HG03432 (cell line): Measurements from ENCODE around the gene TMEM184A.

Experiments
- ATAC-seq: cut with Tn5 transposase; IDR thresholded peaks from one replicate; pipeline ENCODE4 v1.9.1; 2021; ENCODE audit warnings: mild to moderate bottlenecking, moderate library complexity; ENCODE audit not compliant: unreplicated experiment

TMEM184A gene

GRCh38 chr7:1553512-1554210 lies 2.3 kb downstream of the TMEM184A start:
- no peak for ATAC-seq

- ATAC-seq: no peak
Measured at GRCh38 chr7:1552200-1552599, 3.8 kb downstream of the TMEM184A start.

- no peak for ATAC-seq
Measured at GRCh38 chr7:1550846-1551155, 5.2 kb downstream of the TMEM184A start.

GRCh38 chr7:1550005-1550845 lies 5.8 kb downstream of the TMEM184A start:
- no peak for ATAC-seq

GRCh38 chr7:1549357-1550004 lies 6.5 kb downstream of the TMEM184A start:
- no peak for ATAC-seq

- ATAC-seq: no peak
Measured at GRCh38 chr7:1548944-1549343, 7.1 kb downstream of the TMEM184A start.

- ATAC-seq: no peak
Measured at GRCh38 chr7:1548438-1548831, 7.6 kb downstream of the TMEM184A start.

GRCh38 chr7:1547777-1548437 lies 8.1 kb downstream of the TMEM184A start:
- ATAC-seq: no peak

GRCh38 chr7:1546909-1547776 lies 8.9 kb downstream of the TMEM184A start:
- no peak for ATAC-seq

GRCh38 chr7:1546274-1546908 lies 9.6 kb downstream of the TMEM184A start:
- no peak for ATAC-seq

GRCh38 chr7:1545417-1546246 lies 10.4 kb downstream of the TMEM184A start:
- no peak for ATAC-seq

GRCh38 chr7:1544896-1545416 lies 11.0 kb downstream of the TMEM184A start:
- ATAC-seq: no peak

- ATAC-seq: no peak
Measured at GRCh38 chr7:1544178-1544895, 11.7 kb downstream of the TMEM184A start.

- ATAC-seq: no peak
Measured at GRCh38 chr7:1543826-1544177, 12.2 kb downstream of the TMEM184A start.

- ATAC-seq: no peak
Measured at GRCh38 chr7:1542841-1543747, 12.9 kb downstream of the TMEM184A start.

- ATAC-seq: no peak
Measured at GRCh38 chr7:1542329-1542728, 13.7 kb downstream of the TMEM184A start.

- no peak for ATAC-seq
Measured at GRCh38 chr7:1541431-1542162, 14.4 kb downstream of the TMEM184A start.
